ENCODE data around the gene TCF4. TPM values are rescaled to one million over a fixed set of nuclear protein-coding genes. Genes with fewer than 3 reads are reported as not detected.

Gene TCF4
- total RNA-seq, 4 donors from 2014 or later = 60.9 to 98.4 (median 83.4) TPM

DNA sequence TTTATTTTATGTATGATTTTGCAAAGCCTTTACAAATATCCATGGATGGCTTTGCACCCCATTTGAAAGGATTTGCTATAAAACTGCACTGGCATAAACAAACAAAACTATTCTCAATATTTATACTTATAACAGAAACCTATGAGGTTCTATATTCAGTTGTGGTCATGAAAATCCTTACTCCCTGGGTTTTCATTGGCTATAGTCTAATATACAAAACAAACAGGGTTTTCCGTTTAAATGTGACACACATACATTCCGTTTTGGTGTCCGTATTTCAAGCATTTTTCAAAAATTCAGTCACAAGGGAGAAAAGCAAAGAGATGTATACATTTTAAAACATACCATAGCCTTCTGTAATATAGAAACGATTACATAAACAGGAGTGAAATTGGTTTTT, 100.0 kb downstream of the TCF4 start:
- 81 to 86% methylated on average over 4 of the region's 4 CpGs for WGBS, 2 donors
- TF ChIP-seq POLR2A (IDR thresholded peaks at IDR 0.05) = no peak
- no peak for TF ChIP-seq CTCF (IDR thresholded peaks at IDR 0.05)
- DNase-seq (ENCODE audit: low spot score in 2 of 2) = no peak
- intact Hi-C loops (cut with DNase I; ENCODE audit: low total_unique reads) = no loop called here
- H3K4me3 ChIP-seq (ENCODE audit: low read depth, poor library complexity, severe bottlenecking) = no peak overlapping the region

GRCh38 chr18:55486936-55487335, 101.1 kb downstream of the TCF4 start:
- no peak overlapping the region for H3K4me3 ChIP-seq (ENCODE audit: low read depth, poor library complexity, severe bottlenecking)
- intact Hi-C loops (cut with DNase I; ENCODE audit: low total_unique reads) = no loop called here
- WGBS, 2 donors = 97 to 100% methylated on average over 3 of the region's 3 CpGs
- no peak for DNase-seq (ENCODE audit: low spot score in 2 of 2)
- TF ChIP-seq CTCF (IDR thresholded peaks at IDR 0.05) (no peak), POLR2A (IDR thresholded peaks at IDR 0.05) (no peak)

DNA sequence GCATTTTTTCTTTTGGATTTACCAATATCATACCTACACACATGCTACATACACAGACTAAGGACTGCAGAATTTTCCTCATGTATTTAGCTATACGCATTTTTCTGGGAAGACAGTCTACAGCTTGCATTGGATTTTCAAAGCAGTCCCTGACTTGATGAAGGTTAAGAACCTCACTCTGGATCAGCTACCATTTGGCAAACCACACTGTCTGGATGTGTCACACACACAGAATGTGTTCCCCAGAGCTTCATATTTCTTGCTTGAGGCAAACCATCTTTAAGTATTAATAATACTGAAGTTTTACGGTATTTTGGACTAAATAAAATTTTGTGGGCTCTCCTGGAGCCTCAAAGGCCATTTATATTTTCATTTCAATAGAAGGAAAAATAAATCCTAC, 102.3 kb downstream of the TCF4 start:
- no peak overlapping the region for H3K4me3 ChIP-seq (ENCODE audit: low read depth, poor library complexity, severe bottlenecking)
- 38 to 80% methylated on average over 2 of the region's 2 CpGs for WGBS, 2 donors
- DNase-seq (ENCODE audit: low spot score in 2 of 2) = no peak
- no peak for TF ChIP-seq CTCF (IDR thresholded peaks at IDR 0.05)
- no peak for TF ChIP-seq POLR2A (IDR thresholded peaks at IDR 0.05)
- intact Hi-C loops (cut with DNase I; ENCODE audit: low total_unique reads) = no loop called here

DNA sequence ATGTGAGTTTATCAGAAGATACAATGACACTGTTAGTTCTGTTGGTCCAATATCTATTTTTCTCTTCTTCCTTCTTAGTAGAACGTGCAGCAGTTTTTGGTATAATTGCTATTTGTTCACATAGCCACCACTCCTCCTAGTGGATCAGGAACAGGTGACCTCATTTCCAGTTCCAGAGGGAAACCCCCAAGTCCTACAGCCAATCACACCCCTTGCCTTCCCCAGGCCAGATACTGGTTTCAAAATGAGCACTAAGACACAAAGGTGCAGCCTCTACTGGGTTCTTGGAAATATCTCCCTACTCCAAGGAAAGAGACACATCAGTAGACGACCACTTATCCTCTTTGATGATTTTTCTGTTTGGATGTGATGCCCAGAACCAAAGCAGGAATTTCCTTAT, 103.2 kb downstream of the TCF4 start:
- no peak overlapping the region for H3K4me3 ChIP-seq (ENCODE audit: low read depth, poor library complexity, severe bottlenecking)
- WGBS, 2 donors = 63 to 67% methylated on average over 2 of the region's 2 CpGs
- TF ChIP-seq POLR2A (IDR thresholded peaks at IDR 0.05) = no peak
- TF ChIP-seq CTCF (IDR thresholded peaks at IDR 0.05) = no peak
- intact Hi-C loops (cut with DNase I; ENCODE audit: low total_unique reads) = no loop called here
- no peak for DNase-seq (ENCODE audit: low spot score in 2 of 2)

DNA sequence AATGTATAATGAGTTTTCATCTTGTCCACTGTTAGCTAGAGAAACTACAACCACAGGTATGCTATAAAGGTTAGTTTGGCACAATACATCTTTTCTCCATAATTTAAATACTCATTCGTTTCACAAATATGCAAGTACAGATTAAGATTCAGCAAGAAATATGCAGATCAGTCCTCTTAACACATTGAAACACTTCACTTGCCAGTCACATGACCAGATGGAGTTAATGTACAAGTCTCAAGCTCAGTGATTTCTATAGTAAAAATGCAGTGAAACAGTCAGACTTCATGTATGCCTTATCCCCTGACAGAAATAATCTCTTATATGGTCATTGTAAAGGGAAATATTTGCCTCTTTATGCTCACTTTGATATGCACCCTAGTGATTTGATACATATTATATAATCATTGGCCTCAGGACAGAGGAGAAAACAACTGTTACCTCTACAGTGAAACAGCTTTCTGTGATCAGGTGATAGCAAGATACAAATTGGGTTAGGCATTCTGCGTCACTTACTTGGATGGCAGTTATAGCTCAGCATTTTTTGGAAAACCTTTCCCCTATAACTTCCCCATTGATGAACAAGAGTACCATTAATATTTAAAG, 104.6 kb downstream of the TCF4 start:
- DNase-seq (ENCODE audit: low spot score in 2 of 2) = no peak
- 52 to 56% methylated on average over 2 of the region's 2 CpGs for WGBS, 2 donors
- H3K4me3 ChIP-seq (ENCODE audit: low read depth, poor library complexity, severe bottlenecking) = no peak overlapping the region
- TF ChIP-seq CTCF (IDR thresholded peaks at IDR 0.05) (no peak), POLR2A (IDR thresholded peaks at IDR 0.05) (no peak)
- intact Hi-C loops (cut with DNase I; ENCODE audit: low total_unique reads) = no loop called here
